Adrenal gland (tissue), 12 donors: Measurements from ENCODE around the gene NRSN1. TPM values are rescaled to one million over a fixed set of nuclear protein-coding genes. Genes with fewer than 3 reads are reported as not detected.
"Not testable (repeated sequence)": the region's sequence is repeated elsewhere in the genome, so short reads cannot be mapped to it uniquely, and the experiment has no call there.

Experiments
- DNase-seq, 7 donors: peaks; one replicate each; pipeline ENCODE4 v3.0.0-alpha.2; 2019 to 2020
- H3K27ac ChIP-seq, 5 donors: fragments of 200-600 bp; sonication (generic) in 4 of 5; 1 replicate in 3 of 5; 2 replicates in 2 of 5; pipeline versions ENCODE4 v1.5.1 to v1.8.0; 2016 to 2020; ENCODE audit warnings: mild to moderate bottlenecking in 1 of 5
- H3K27me3 ChIP-seq: fragments of 200-600 bp; 2 replicates; pipeline ENCODE4 v1.8.0; 2021
- H3K36me3 ChIP-seq, 2 donors: fragments of 200-600 bp; replicated peaks in 1 of 2; 1 replicate in 1 of 2; 2 replicates in 1 of 2; pipeline versions ENCODE4 v1.5.1 to v1.8.0; 2018 to 2022
- H3K4me1 ChIP-seq, 2 donors: fragments of 200-600 bp; replicated peaks in 1 of 2; 1 replicate in 1 of 2; 2 replicates in 1 of 2; pipeline versions ENCODE4 v1.5.1 to v1.8.0; 2018 to 2021
- H3K4me3 ChIP-seq, 4 donors: fragments of 200-600 bp; sonication (generic) in 3 of 4; one replicate each; pipeline ENCODE4 v1.5.1; 2016 to 2018
- H3K9me3 ChIP-seq, 3 donors: fragments of 200-600 bp; sonication (generic) in 1 of 3; replicated peaks in 1 of 3; 1 replicate in 2 of 3; 2 replicates in 1 of 3; pipeline versions ENCODE4 v1.5.1 to v1.8.0; 2016 to 2021
- POLR2A ChIP-seq, 2 donors: fragments of 450-650 bp; IDR thresholded peaks; one replicate each; pipeline ENCODE4 v1.6.1; 2017; ENCODE audit warnings: antibody characterized with exemption in 2 of 2, mild to moderate bottlenecking in 2 of 2, moderate library complexity in 1 of 2
- WGBS, 4 donors: extraction: QIAGEN DNeasy Blood & Tissue Kit in 2 of 4; methylation state at CpG; one replicate each; pipeline versions ENCODE4 v1.1.5 to v1.1.7; 2013 to 2017; 5-methylcytosine and 5-hydroxymethylcytosine counted together
- intact Hi-C, 2 donors: fragments of 100-400 bp; cut with DNase I; formaldehyde crosslinking; loops; one replicate each; pipeline versions ENCODE4 v1.14.1 to v1.15.0; 2022 to 2023
- polyA plus RNA-seq, 3 donors: library from polyadenylated mRNA; stranded (reverse); fragments of 200-250 nt in 2 of 3; fragments of 350-450 nt in 1 of 3; fragmentation: Illumina TruSeq in 1 of 3; extraction: RNeasy Lipid Tissue Mini Kit (QIAGEN cat#74804) in 1 of 3; gene quantifications; one replicate each; pipeline ENCODE4 v1.2.3, GENCODE V29; 2013 to 2014
- total RNA-seq, 9 donors: library from RNA; depleted of rRNA in 4 of 9; stranded (reverse); fragments of >200 nt in 4 of 9; fragments of 120-200 nt in 1 of 9; fragmentation: NEBNext Ultra II Directional in 1 of 9; extraction: Animal tissue kit (Norgen Biotek cat#: 25700) in 1 of 9; gene quantifications; one replicate each; pipeline versions ENCODE4 v1.1.0 to v1.2.4, GENCODE V29; 2013 to 2023
- TF ChIP-seq, protein P1 (sequence below), 6 experiments: fragments of 450-650 bp in 4 of 6; fragments of 200-600 bp in 2 of 6; sonication (generic) in 1 of 6; IDR thresholded peaks; 1 replicate in 5 of 6; 2 replicates in 1 of 6; pipeline versions ENCODE4 v1.5.1 to v1.8.0; 2016 to 2021; ENCODE audit warnings: antibody characterized with exemption in 6 of 6, mild to moderate bottlenecking in 2 of 6, moderate library complexity in 1 of 6
- donor health status: healthy with polysubstance abuse.
- donor health status: Bipolar disorder and iron deficiency.
- donor health status: DM: yes; HTN: yes; CAD: no.
- donor health status: DM: no; HTN: no; CAD: no.
- donor health status: DM: no; HTN: no; CAD: no.
- donor health status: DM: yes; HTN: yes; CAD: no.

NRSN1 gene
- total and polyA plus RNA-seq, 12 donors: 0.46 to 6.4 (median 2.2) TPM; not detected in 4

DNA sequence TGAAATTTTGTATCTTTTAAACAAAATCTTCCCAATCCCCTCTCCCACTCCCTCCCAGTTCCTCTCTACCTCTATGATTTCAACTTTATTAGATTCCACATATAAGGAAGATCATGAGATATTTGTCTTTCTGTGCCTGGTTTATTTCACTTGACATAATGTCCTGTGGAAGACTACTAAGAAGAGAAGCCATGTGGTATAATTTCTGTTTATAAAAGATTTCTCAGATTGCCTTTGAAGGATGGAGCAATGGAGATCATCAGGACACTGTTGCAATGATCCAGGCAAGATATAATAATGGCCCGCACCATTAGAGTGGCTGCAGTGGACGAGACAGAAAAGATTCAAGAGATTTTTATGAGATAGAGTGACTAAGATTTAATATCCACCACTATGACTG, 13.1 kb downstream of the NRSN1 start:
- no peak for TF ChIP-seq POLR2A (IDR thresholded peaks at IDR 0.05)
- TF ChIP-seq, protein P1, sequence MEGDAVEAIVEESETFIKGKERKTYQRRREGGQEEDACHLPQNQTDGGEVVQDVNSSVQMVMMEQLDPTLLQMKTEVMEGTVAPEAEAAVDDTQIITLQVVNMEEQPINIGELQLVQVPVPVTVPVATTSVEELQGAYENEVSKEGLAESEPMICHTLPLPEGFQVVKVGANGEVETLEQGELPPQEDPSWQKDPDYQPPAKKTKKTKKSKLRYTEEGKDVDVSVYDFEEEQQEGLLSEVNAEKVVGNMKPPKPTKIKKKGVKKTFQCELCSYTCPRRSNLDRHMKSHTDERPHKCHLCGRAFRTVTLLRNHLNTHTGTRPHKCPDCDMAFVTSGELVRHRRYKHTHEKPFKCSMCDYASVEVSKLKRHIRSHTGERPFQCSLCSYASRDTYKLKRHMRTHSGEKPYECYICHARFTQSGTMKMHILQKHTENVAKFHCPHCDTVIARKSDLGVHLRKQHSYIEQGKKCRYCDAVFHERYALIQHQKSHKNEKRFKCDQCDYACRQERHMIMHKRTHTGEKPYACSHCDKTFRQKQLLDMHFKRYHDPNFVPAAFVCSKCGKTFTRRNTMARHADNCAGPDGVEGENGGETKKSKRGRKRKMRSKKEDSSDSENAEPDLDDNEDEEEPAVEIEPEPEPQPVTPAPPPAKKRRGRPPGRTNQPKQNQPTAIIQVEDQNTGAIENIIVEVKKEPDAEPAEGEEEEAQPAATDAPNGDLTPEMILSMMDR (IDR thresholded peaks at IDR 0.05): no peak
- intact Hi-C loops: no loop called here
- DNase-seq: no peak
- Histone ChIP-seq H3K27me3 (no peaks in the 10 kb centered on the region), H3K36me3 (no peaks in the 10 kb centered on the region), H3K9me3 (no peaks in the 10 kb centered on the region), H3K4me3 (no peak overlapping the region), H3K27ac (no peak overlapping the region), H3K4me1 (no peaks in the 10 kb centered on the region)
- 58 to 73% (median 68%) methylated on average over 2 of the region's 2 CpGs for WGBS, 4 donors

DNA sequence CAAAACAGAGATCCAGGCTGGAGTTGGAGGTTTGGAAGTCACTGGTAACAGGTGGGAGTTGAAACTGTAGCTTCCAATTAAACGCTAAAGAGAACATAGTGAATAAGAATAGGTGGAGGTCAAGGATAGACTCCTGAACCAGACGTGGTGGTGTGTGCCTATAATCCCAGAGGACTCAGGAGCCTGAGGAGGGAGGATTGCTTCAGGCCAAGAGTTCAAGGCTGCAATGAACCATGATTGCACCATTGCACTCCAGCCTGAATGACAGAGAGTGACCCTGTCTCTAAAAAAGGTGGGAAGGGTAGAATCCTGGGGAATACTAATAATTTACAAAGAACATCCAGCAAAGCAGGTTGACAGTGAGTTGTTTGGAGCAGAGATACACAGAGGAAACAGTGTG, 13.6 kb downstream of the NRSN1 start:
- 41 to 59% (median 50%) methylated on average over 2 of the region's 2 CpGs for WGBS, 4 donors
- H3K36me3 ChIP-seq: no peaks in the 10 kb centered on the region
- H3K27ac ChIP-seq: no peak overlapping the region
- DNase-seq: no peak
- H3K4me3 ChIP-seq: no peak overlapping the region
- intact Hi-C loops: no loop called here
- H3K4me1 ChIP-seq: no peaks in the 10 kb centered on the region
- H3K9me3 ChIP-seq: no peaks in the 10 kb centered on the region
- TF ChIP-seq POLR2A (IDR thresholded peaks at IDR 0.05): no peak
- TF ChIP-seq, protein P1 (IDR thresholded peaks at IDR 0.05): no peak
- H3K27me3 ChIP-seq: no peaks in the 10 kb centered on the region

DNA sequence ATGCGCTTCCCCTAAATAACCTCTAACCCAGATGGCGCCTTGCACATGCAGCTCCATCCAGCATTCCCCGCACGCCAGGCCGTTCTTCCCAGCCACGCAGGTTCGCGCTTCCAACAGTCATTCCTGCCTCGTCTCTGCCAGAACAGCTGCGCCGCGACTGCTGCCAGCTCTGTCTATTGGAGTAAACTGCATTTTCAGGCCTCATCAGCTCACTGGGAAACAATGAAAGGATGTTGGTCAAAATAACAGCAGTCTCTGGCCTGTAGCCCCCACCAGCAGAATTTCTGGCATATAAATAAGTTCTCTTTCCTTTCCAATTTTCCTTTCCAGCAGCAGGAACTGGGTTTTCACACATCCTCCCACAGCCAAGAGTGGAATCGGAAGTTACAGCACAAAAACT, 14.6 kb downstream of the NRSN1 start:
- 76 to 88% (median 79%) methylated on average over 13 of the region's 13 CpGs for WGBS, 4 donors
- Histone ChIP-seq H3K27ac (no peak overlapping the region), H3K36me3 (no peaks in the 10 kb centered on the region), H3K4me1 (no peaks in the 10 kb centered on the region), H3K9me3 (no peaks in the 10 kb centered on the region), H3K4me3 (no peak overlapping the region), H3K27me3 (no peaks in the 10 kb centered on the region)
- intact Hi-C loops: no loop called here
- no peak for DNase-seq
- TF ChIP-seq, protein P1 (IDR thresholded peaks at IDR 0.05): no peak
- TF ChIP-seq POLR2A (IDR thresholded peaks at IDR 0.05): no peak

- DNase-seq, H3K9me3 ChIP-seq, H3K4me3 ChIP-seq, intact Hi-C loops, H3K27me3 ChIP-seq, H3K27ac ChIP-seq, H3K36me3 ChIP-seq, H3K4me1 ChIP-seq: not testable (repeated sequence)
- 83 to 92% (median 90%) methylated on average over 8 of the region's 8 CpGs for WGBS, 4 donors
Observed at GRCh38 chr6:24142733-24143132, 16.7 kb downstream of the NRSN1 start.

- Histone ChIP-seq H3K4me3 (no peak overlapping the region), H3K27me3 (no peaks in the 10 kb centered on the region), H3K9me3 (no peaks in the 10 kb centered on the region), H3K27ac (no peak overlapping the region), H3K4me1 (no peaks in the 10 kb centered on the region), H3K36me3 (no peaks in the 10 kb centered on the region)
- 55 to 72% (median 57%) methylated on average over 8 to 9 of the region's 9 CpGs for WGBS, 4 donors
- no peak for DNase-seq
- intact Hi-C loops: no loop called here
- TF ChIP-seq POLR2A (IDR thresholded peaks at IDR 0.05): no peak
- TF ChIP-seq, protein P1 (IDR thresholded peaks at IDR 0.05): no peak
Observed at GRCh38 chr6:24145690-24146131, 19.7 kb downstream of the NRSN1 start.
